Liver (tissue), 3 donors: ENCODE measurements around the gene HBA1.
"Not testable (repeated sequence)": the region's sequence is repeated elsewhere in the genome, so short reads cannot be mapped to it uniquely, and the experiment has no call there.

Source experiments
- ATF3 ChIP-seq: IDR thresholded peaks from 2 replicates; pipeline ENCODE4 v1.6.1; 2016; ENCODE audit warnings: antibody characterized with exemption
- CTCF ChIP-seq: fragments of 150-350 bp; IDR thresholded peaks from 2 replicates; pipeline ENCODE4 v1.5.1; 2017; ENCODE audit warnings: improper control_type of control experiment, low read depth, low read length; ENCODE audit not compliant: missing input control
- EGR1 ChIP-seq, 2 donors: IDR thresholded peaks; 2 replicates each; pipeline ENCODE4 v1.6.1; 2016 to 2018; ENCODE audit warnings: antibody characterized with exemption in 2 of 2, low read depth in 2 of 2
- GABPA ChIP-seq, 2 donors: IDR thresholded peaks in 1 of 2; conservative IDR thresholded peaks in 1 of 2; 2 replicates each; pipeline ENCODE4 v1.6.1; 2016; ENCODE audit warnings: antibody characterized with exemption in 2 of 2, mild to moderate bottlenecking in 1 of 2, moderate library complexity in 1 of 2
- JUND ChIP-seq, 2 donors: IDR thresholded peaks; 2 replicates each; pipeline ENCODE4 v1.6.1; 2016; ENCODE audit warnings: antibody characterized with exemption in 2 of 2
- MAX ChIP-seq: IDR thresholded peaks from 2 replicates; pipeline ENCODE4 v1.6.1; 2016; ENCODE audit warnings: antibody characterized with exemption
- NR2F2 ChIP-seq: IDR thresholded peaks from 2 replicates; pipeline ENCODE4 v1.6.1; 2016; ENCODE audit warnings: antibody characterized with exemption
- RAD21 ChIP-seq, 2 donors: IDR thresholded peaks; 2 replicates each; pipeline ENCODE4 v1.6.1; 2016; ENCODE audit warnings: antibody characterized with exemption in 2 of 2, mild to moderate bottlenecking in 2 of 2
- REST ChIP-seq: IDR thresholded peaks from 2 replicates; pipeline ENCODE4 v1.6.1; 2016; ENCODE audit warnings: antibody characterized with exemption, mild to moderate bottlenecking
- RXRA ChIP-seq, 2 donors: IDR thresholded peaks; 2 replicates each; pipeline ENCODE4 v1.6.1; 2017 to 2018; ENCODE audit warnings: antibody characterized with exemption in 2 of 2, mild to moderate bottlenecking in 1 of 2
- SP1 ChIP-seq: IDR thresholded peaks from 2 replicates; pipeline ENCODE4 v1.6.1; 2018; ENCODE audit warnings: antibody characterized with exemption, mild to moderate bottlenecking
- TAF1 ChIP-seq: conservative IDR thresholded peaks from 2 replicates; pipeline ENCODE4 v1.6.1; 2016; ENCODE audit warnings: antibody characterized with exemption, mild to moderate bottlenecking
- YY1 ChIP-seq: IDR thresholded peaks from 2 replicates; pipeline ENCODE4 v1.6.1; 2016; ENCODE audit warnings: antibody characterized with exemption, mild to moderate bottlenecking
- ZBTB33 ChIP-seq: IDR thresholded peaks from 2 replicates; pipeline ENCODE4 v1.6.1; 2016; ENCODE audit warnings: antibody characterized with exemption
- donor health status: healthy.
- donor health status: healthy.

- TF ChIP-seq JUND (IDR thresholded peaks at IDR 0.05); MAX; CTCF; YY1; SP1; EGR1 (IDR thresholded peaks at IDR 0.05; ENCODE audit: low read depth in 2 of 2); RAD21 (IDR thresholded peaks at IDR 0.05); GABPA (IDR thresholded peaks at IDR 0.05 in 1 of 2, conservative IDR thresholded peaks at IDR 0.05 in 1 of 2); NR2F2; REST; ATF3; TAF1; ZBTB33; RXRA (IDR thresholded peaks at IDR 0.05): not testable (repeated sequence)
Measured at GRCh38 chr16:153129-153521, 23.4 kb upstream of the HBA1 start.
